H9 (cell line): ENCODE data around the gene HS3ST3B1. TPM values are rescaled to one million over a fixed set of nuclear protein-coding genes. Genes with fewer than 3 reads are reported as not detected.

Source experiments
- DNase-seq: peaks from one replicate; pipeline ENCODE4 v3.0.0-alpha.2; 2017
- H2AFZ ChIP-seq: one replicate; pipeline ENCODE4 v1.6.1; 2013; ENCODE audit warnings: mild to moderate bottlenecking, low read length, control low read depth, moderate library complexity
- H2AK5ac ChIP-seq: 2 replicates; pipeline ENCODE4 v1.6.1; 2013; ENCODE audit warnings: low read length, control low read depth, mixed read lengths; ENCODE audit not compliant: insufficient read length
- H2BK120ac ChIP-seq: one replicate; pipeline ENCODE4 v1.6.1; 2013; ENCODE audit warnings: low read depth, mild to moderate bottlenecking, low read length, control low read depth, inconsistent platforms; ENCODE audit not compliant: poor library complexity, severe bottlenecking
- H2BK12ac ChIP-seq: 2 replicates; pipeline ENCODE4 v1.6.1; 2013; ENCODE audit warnings: low read length, control low read depth, mixed read lengths, low read depth; ENCODE audit not compliant: insufficient read length
- H2BK15ac ChIP-seq: 2 replicates; pipeline ENCODE4 v1.6.1; 2013; ENCODE audit warnings: low read depth, low read length, control low read depth
- H2BK20ac ChIP-seq: one replicate; pipeline ENCODE4 v1.6.1; 2013; ENCODE audit warnings: low read depth, mild to moderate bottlenecking, low read length, control low read depth, inconsistent platforms; ENCODE audit not compliant: poor library complexity, severe bottlenecking
- H2BK5ac ChIP-seq: 2 replicates; pipeline ENCODE4 v1.6.1; 2013; ENCODE audit warnings: low read length, control low read depth, mixed read lengths; ENCODE audit not compliant: insufficient read length
- H3K14ac ChIP-seq: 2 replicates; pipeline ENCODE4 v1.6.1; 2013; ENCODE audit warnings: low read length, control low read depth; ENCODE audit not compliant: insufficient read depth
- H3K18ac ChIP-seq: 2 replicates; pipeline ENCODE4 v1.6.1; 2013; ENCODE audit warnings: low read depth, mild to moderate bottlenecking, mixed read lengths, low read length, control low read depth; ENCODE audit not compliant: insufficient read length
- H3K23ac ChIP-seq: 2 replicates; pipeline ENCODE4 v1.6.1; 2013; ENCODE audit warnings: low read length, control low read depth, mixed read lengths, low read depth; ENCODE audit not compliant: insufficient read length
- H3K23me2 ChIP-seq: 2 replicates; pipeline ENCODE4 v1.6.1; 2013; ENCODE audit warnings: low read depth, mild to moderate bottlenecking, mixed read lengths, low read length, control low read depth; ENCODE audit not compliant: insufficient read length, poor library complexity, severe bottlenecking
- H3K27ac ChIP-seq: 2 replicates; pipeline ENCODE4 v1.5.1; 2013; ENCODE audit warnings: low read length, control low read depth, mixed read lengths, low read depth; ENCODE audit not compliant: insufficient read length
- H3K27me3 ChIP-seq: 2 replicates; pipeline ENCODE4 v1.6.1; 2013; ENCODE audit warnings: low read length, control low read depth, inconsistent platforms; ENCODE audit not compliant: insufficient read depth
- H3K4ac ChIP-seq: 2 replicates; pipeline ENCODE4 v1.6.1; 2013; ENCODE audit warnings: low read depth, mild to moderate bottlenecking, control low read depth, inconsistent platforms, low read length, moderate library complexity
- H3K4me1 ChIP-seq: 2 replicates; pipeline ENCODE4 v1.6.1; 2013; ENCODE audit warnings: low read length, control low read depth, inconsistent platforms; ENCODE audit not compliant: insufficient read depth
- H3K4me2 ChIP-seq: 2 replicates; pipeline ENCODE4 v1.6.1; 2013; ENCODE audit warnings: low read length, control low read depth, mixed read lengths; ENCODE audit not compliant: insufficient read length, insufficient read depth
- H3K56ac ChIP-seq: 2 replicates; pipeline ENCODE4 v1.6.1; 2013; ENCODE audit warnings: low read depth, mild to moderate bottlenecking, mixed read lengths, low read length, control low read depth; ENCODE audit not compliant: insufficient read length
- H3K79me1 ChIP-seq: 2 replicates; pipeline ENCODE4 v1.6.1; 2013; ENCODE audit warnings: low read depth, mild to moderate bottlenecking, moderate library complexity, low read length, control low read depth, inconsistent platforms; ENCODE audit not compliant: insufficient read depth, poor library complexity, severe bottlenecking
- H3K79me2 ChIP-seq: 2 replicates; pipeline ENCODE4 v1.6.1; 2013; ENCODE audit warnings: low read length, control low read depth, inconsistent platforms; ENCODE audit not compliant: insufficient read depth
- H3K9ac ChIP-seq: 2 replicates; pipeline ENCODE4 v1.6.1; 2013; ENCODE audit warnings: low read length, control low read depth, mixed read lengths; ENCODE audit not compliant: insufficient read length; ENCODE audit errors: extremely low read depth
- H3K9me3 ChIP-seq: one replicate; pipeline ENCODE4 v1.6.1; 2013; ENCODE audit warnings: low read depth, low read length, inconsistent platforms; ENCODE audit not compliant: control insufficient read depth
- H3T11ph ChIP-seq: one replicate; pipeline ENCODE4 v1.6.1; 2013; ENCODE audit warnings: mild to moderate bottlenecking, low read length, control low read depth, inconsistent platforms
- H4K20me1 ChIP-seq: one replicate; pipeline ENCODE4 v1.6.1; 2013; ENCODE audit not compliant: control insufficient read depth, insufficient read length, insufficient read depth
- H4K5ac ChIP-seq: 2 replicates; pipeline ENCODE4 v1.6.1; 2013; ENCODE audit warnings: low read depth, mild to moderate bottlenecking, mixed read lengths, low read length, control low read depth; ENCODE audit not compliant: insufficient read length
- H4K8ac ChIP-seq: replicated peaks from 2 replicates; pipeline ENCODE4 v1.6.1; 2013; ENCODE audit warnings: low read length, control low read depth, mixed read lengths, low read depth; ENCODE audit not compliant: insufficient read length
- H4K91ac ChIP-seq: 2 replicates; pipeline ENCODE4 v1.6.1; 2013; ENCODE audit warnings: low read depth, mild to moderate bottlenecking, moderate library complexity, mixed read lengths, low read length, control low read depth; ENCODE audit not compliant: insufficient read length
- H3K27ac Mint-ChIP-seq, 3 experiments: 2 replicates in 2 of 3; 3 replicates in 1 of 3; pipeline ENCODE4 v1.8.0; 2020 to 2021; ENCODE audit warnings: mixed read lengths in 3 of 3, mild to moderate bottlenecking in 1 of 3, moderate library complexity in 1 of 3
- H3K27me3 Mint-ChIP-seq: 2 replicates; pipeline ENCODE4 v1.8.0; 2021; ENCODE audit warnings: low read depth, mild to moderate bottlenecking, moderate library complexity, mixed read lengths
- H3K36me3 Mint-ChIP-seq, 3 experiments: 2 replicates in 2 of 3; 3 replicates in 1 of 3; pipeline ENCODE4 v1.8.0; 2020 to 2021; ENCODE audit warnings: low read depth in 3 of 3, mixed read lengths in 3 of 3; ENCODE audit not compliant: insufficient read depth in 1 of 3
- H3K4me1 Mint-ChIP-seq, 2 experiments: 2 replicates each; pipeline ENCODE4 v1.8.0; 2020; ENCODE audit warnings: mixed read lengths in 2 of 2
- H3K4me3 Mint-ChIP-seq, 2 experiments: 2 replicates in 1 of 2; 3 replicates in 1 of 2; pipeline ENCODE4 v1.8.0; 2020 to 2021; ENCODE audit warnings: mild to moderate bottlenecking in 2 of 2, mixed read lengths in 2 of 2, moderate library complexity in 1 of 2
- H3K9me3 Mint-ChIP-seq, 2 experiments: 2 replicates in 1 of 2; 3 replicates in 1 of 2; pipeline ENCODE4 v1.8.0; 2020; ENCODE audit warnings: mild to moderate bottlenecking in 2 of 2, mixed read lengths in 2 of 2, moderate library complexity in 1 of 2
- CTCF ChIP-seq: fragments of 200-600 bp; sonication (generic); conservative IDR thresholded peaks from 3 replicates; pipeline ENCODE4 v1.8.0; 2021; ENCODE audit warnings: antibody characterized with exemption, mild to moderate bottlenecking
- WGBS: extraction: QIAGEN DNeasy Blood & Tissue Kit; methylation state at CpG from one replicate; pipeline ENCODE4 v1.1.7; 2013; ENCODE audit warnings: missing lambda C conversion rate, low lambda C conversion rate, mixed read lengths; ENCODE audit not compliant: insufficient read length; ENCODE audit errors: extremely low coverage; 5-methylcytosine and 5-hydroxymethylcytosine counted together
- total RNA-seq: library from RNA; stranded (reverse); gene quantifications from 2 replicates; pipeline ENCODE4 v1.2.1, GENCODE V29; 2021

Gene HS3ST3B1
- total RNA-seq, 1 experiment from 2014 or later: 2.8 TPM

DNA sequence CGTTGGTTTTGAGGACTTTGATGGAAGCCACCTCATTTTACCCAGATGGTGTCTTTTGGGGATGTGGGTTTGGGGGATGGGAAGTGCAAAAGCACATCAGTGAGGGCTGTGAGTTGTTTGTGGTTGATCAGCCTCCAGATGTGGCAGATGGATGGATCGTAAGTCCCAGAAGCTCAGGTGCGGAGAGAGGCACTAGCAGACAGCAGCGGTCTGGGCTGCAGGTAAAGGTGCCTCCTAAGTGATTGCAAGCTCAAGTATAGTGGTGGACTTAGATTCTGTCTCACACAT is 18.0 kb downstream of the HS3ST3B1 start:
- Mint-ChIP-seq H3K36me3 (peaks cover 4 to 7% (median 6%) of the 10 kb centered on the region in 3 experiments; a peak in 5 of 7 replicates), H3K9me3 (peaks cover 0 to 5% of the 10 kb centered on the region in 2 experiments; a peak in 3 of 5 replicates), H3K27ac (no peak overlapping the region; a peak in 1 of 7 replicates), H3K4me1 (peaks cover 54 to 56% of the 10 kb centered on the region in 2 experiments), H3K4me3 (no peak overlapping the region), H3K27me3 (peaks cover 8% of the 10 kb centered on the region)
- H3K18ac ChIP-seq: no peak overlapping the region
- no peak overlapping the region for H3K14ac ChIP-seq
- H2BK20ac ChIP-seq: no peak overlapping the region
- H4K20me1 ChIP-seq: no peaks in the 10 kb centered on the region
- H4K5ac ChIP-seq: no peak overlapping the region
- DNase-seq: no peak
- TF ChIP-seq CTCF: no peak
- no peak overlapping the region for H2AK5ac ChIP-seq
- H3K4me2 ChIP-seq: no peak overlapping the region
- H2BK120ac ChIP-seq: no peak overlapping the region
- H3K56ac ChIP-seq: no peak overlapping the region
- H3K79me1 ChIP-seq: no peaks in the 10 kb centered on the region
- no peak overlapping the region for H2BK15ac ChIP-seq
- no peak overlapping the region for H2BK5ac ChIP-seq
- no peak overlapping the region for H2BK12ac ChIP-seq
- H3K79me2 ChIP-seq: peaks cover 2% of the 10 kb centered on the region; the same call in 1 of the 2 replicates
- no peaks in the 10 kb centered on the region for H3K23me2 ChIP-seq
- no peak overlapping the region for H2AFZ ChIP-seq
- H3K27ac ChIP-seq: no peak overlapping the region
- H3K27me3 ChIP-seq: no peaks in the 10 kb centered on the region
- no peak overlapping the region for H3T11ph ChIP-seq
- H4K8ac ChIP-seq: no peak overlapping the region
- no peak overlapping the region for H3K9ac ChIP-seq
- H4K91ac ChIP-seq: no peak overlapping the region
- no CpG with 5 or more reads among the region's 4 CpGs for WGBS
- no peak overlapping the region for H3K23ac ChIP-seq
- H3K4ac ChIP-seq: no peak overlapping the region
- peaks cover 21% of the 10 kb centered on the region; the same call in 1 of the 2 replicates for H3K4me1 ChIP-seq
- H3K9me3 ChIP-seq: no peaks in the 10 kb centered on the region
